Activated CD4-positive, alpha-beta T cell treated with anti-CD3 and anti-CD28 coated beads, Interleukin-2, amount 10 ng/mL, durations not matched to agents 7 days and 5 days (primary cell): Measurements from ENCODE around the gene RHBDL1. TPM values are rescaled to one million over a fixed set of nuclear protein-coding genes. Genes with fewer than 3 reads are reported as not detected.

Experiments used
- CTCF ChIA-PET: fragments of 350-600 bp; sonication (Branson Sonifier 250); formaldehyde crosslinking; loops from one replicate; lab custom pipeline; 2021; ENCODE audit warnings: antibody characterized with exemption; lab: Charles Lee
- POLR2A ChIA-PET: fragments of 350-600 bp; sonication (Branson Sonifier 250); formaldehyde crosslinking; loops from one replicate; lab custom pipeline; 2021; ENCODE audit warnings: antibody characterized with exemption; lab: Charles Lee
- DNase-seq: peaks from one replicate; pipeline ENCODE4 v3.0.0-alpha.2; 2020
- H3K27ac Mint-ChIP-seq: one replicate; pipeline ENCODE4 v1.8.0; 2021; ENCODE audit warnings: mild to moderate bottlenecking, moderate library complexity, mixed read lengths
- H3K27me3 Mint-ChIP-seq: one replicate; pipeline ENCODE4 v1.8.0; 2021; ENCODE audit warnings: mixed read lengths
- H3K36me3 Mint-ChIP-seq: one replicate; pipeline ENCODE4 v1.8.0; 2021; ENCODE audit warnings: low read depth, mixed read lengths
- H3K4me1 Mint-ChIP-seq: one replicate; pipeline ENCODE4 v1.8.0; 2021; ENCODE audit warnings: mixed read lengths
- H3K4me3 Mint-ChIP-seq: one replicate; pipeline ENCODE4 v1.8.0; 2021; ENCODE audit warnings: mild to moderate bottlenecking, moderate library complexity, mixed read lengths
- H3K9me3 Mint-ChIP-seq: one replicate; pipeline ENCODE4 v1.8.0; 2021; ENCODE audit warnings: mixed read lengths
- total RNA-seq, 2 experiments: library from RNA; stranded (reverse); gene quantifications; one replicate each; pipeline ENCODE4 v1.2.3, GENCODE V29; 2021

The RHBDL1 gene
- total RNA-seq, 2 experiments from 2014 or later: 1.5 to 1.7 TPM

DNA sequence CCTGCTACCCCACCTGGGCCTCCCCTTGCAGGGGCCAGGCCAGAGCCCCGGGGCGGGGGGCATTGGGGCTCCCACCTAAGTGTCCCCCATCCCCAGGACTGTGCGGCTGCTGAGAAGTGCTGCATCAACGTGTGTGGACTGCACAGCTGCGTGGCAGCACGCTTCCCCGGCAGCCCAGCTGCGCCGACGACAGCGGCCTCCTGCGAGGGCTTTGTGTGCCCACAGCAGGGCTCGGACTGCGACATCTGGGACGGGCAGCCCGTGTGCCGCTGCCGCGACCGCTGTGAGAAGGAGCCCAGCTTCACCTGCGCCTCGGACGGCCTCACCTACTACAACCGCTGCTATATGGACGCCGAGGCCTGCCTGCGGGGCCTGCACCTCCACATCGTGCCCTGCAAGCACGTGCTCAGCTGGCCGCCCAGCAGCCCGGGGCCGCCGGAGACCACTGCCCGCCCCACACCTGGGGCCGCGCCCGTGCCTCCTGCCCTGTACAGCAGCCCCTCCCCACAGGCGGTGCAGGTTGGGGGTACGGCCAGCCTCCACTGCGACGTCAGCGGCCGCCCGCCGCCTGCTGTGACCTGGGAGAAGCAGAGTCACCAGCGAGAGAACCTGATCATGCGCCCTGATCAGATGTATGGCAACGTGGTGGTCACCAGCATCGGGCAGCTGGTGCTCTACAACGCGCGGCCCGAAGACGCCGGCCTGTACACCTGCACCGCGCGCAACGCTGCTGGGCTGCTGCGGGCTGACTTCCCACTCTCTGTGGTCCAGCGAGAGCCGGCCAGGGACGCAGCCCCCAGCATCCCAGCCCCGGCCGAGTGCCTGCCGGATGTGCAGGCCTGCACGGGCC lies 42.8 kb upstream of the RHBDL1 start:
- peaks cover 9% of the 10 kb centered on the region for H3K4me1 Mint-ChIP-seq
- peaks cover 4% of the 10 kb centered on the region for H3K27me3 Mint-ChIP-seq
- DNase-seq: no peak
- no peaks in the 10 kb centered on the region for H3K9me3 Mint-ChIP-seq
- POLR2A ChIA-PET: interaction anchor here (0.6 kb wide), 1 partner anchor 246 kb away, joined by 7 read pairs; no protein-coding TSS in a partner anchor
- CTCF ChIA-PET: interaction anchor here (1.2 kb wide), 1 partner anchor 35 kb away, joined by 3 read pairs; no protein-coding TSS in a partner anchor
- no peak overlapping the region for H3K27ac Mint-ChIP-seq
- no peak overlapping the region for H3K4me3 Mint-ChIP-seq
- H3K36me3 Mint-ChIP-seq: no peaks in the 10 kb centered on the region

DNA sequence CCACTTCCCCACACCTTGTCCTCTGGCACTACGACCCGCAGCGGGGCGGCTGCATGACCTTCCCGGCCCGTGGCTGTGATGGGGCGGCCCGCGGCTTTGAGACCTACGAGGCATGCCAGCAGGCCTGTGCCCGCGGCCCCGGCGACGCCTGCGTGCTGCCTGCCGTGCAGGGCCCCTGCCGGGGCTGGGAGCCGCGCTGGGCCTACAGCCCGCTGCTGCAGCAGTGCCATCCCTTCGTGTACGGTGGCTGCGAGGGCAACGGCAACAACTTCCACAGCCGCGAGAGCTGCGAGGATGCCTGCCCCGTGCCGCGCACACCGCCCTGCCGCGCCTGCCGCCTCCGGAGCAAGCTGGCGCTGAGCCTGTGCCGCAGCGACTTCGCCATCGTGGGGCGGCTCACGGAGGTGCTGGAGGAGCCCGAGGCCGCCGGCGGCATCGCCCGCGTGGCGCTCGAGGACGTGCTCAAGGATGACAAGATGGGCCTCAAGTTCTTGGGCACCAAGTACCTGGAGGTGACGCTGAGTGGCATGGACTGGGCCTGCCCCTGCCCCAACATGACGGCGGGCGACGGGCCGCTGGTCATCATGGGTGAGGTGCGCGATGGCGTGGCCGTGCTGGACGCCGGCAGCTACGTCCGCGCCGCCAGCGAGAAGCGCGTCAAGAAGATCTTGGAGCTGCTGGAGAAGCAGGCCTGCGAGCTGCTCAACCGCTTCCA lies 42.0 kb upstream of the RHBDL1 start:
- no peak for DNase-seq
- peaks cover 9% of the 10 kb centered on the region for H3K4me1 Mint-ChIP-seq
- no peaks in the 10 kb centered on the region for H3K9me3 Mint-ChIP-seq
- ChIA-PET CTCF (interaction anchor here (1.2 kb wide), 1 partner anchor 34 kb away, joined by 3 read pairs; no protein-coding TSS in a partner anchor), POLR2A (interaction anchor here (0.6 kb wide), 1 partner anchor 247 kb away, joined by 7 read pairs; no protein-coding TSS in a partner anchor)
- no peaks in the 10 kb centered on the region for H3K36me3 Mint-ChIP-seq
- H3K4me3 Mint-ChIP-seq: no peak overlapping the region
- no peak overlapping the region for H3K27ac Mint-ChIP-seq
- peaks cover 4% of the 10 kb centered on the region for H3K27me3 Mint-ChIP-seq

DNA sequence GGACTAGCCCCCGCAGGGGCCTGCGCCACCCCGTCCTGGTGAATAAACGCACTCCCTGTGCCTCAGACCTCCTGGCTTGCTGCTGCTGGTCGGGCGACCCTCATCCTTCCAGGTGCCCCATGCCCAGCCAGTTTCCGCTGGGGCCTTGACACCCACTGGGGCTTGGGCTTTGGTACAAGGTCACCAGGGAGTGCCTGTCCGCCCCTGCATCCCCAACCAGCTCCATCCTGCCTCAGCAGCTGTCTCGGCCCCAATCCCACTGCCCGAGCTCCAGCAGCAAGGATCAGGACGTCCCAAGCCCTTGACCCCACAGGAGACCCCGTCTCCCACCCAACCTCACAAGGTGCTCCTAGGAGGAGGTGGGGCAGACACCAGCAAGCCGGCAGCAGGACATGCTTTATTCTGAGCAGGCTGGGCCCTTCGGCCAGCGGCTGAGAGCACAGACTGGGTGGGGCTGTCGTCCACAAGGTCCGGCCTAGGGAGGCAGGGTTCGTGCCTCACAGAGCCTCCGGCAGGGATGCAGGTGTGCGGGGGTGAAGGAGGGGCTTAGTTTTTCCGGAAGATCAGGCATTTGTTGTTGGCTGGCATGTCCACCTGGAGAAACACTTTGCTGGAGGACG lies 41.3 kb upstream of the RHBDL1 start:
- H3K27ac Mint-ChIP-seq: peak overlapping the region; percentile 31
- POLR2A ChIA-PET: no interaction called here
- peak overlapping the region; percentile 95 for H3K4me3 Mint-ChIP-seq
- no peaks in the 10 kb centered on the region for H3K36me3 Mint-ChIP-seq
- CTCF ChIA-PET: no interaction called here
- H3K9me3 Mint-ChIP-seq: no peaks in the 10 kb centered on the region
- H3K27me3 Mint-ChIP-seq: peaks cover 4% of the 10 kb centered on the region
- peaks cover 9% of the 10 kb centered on the region for H3K4me1 Mint-ChIP-seq
- DNase-seq: no peak

DNA sequence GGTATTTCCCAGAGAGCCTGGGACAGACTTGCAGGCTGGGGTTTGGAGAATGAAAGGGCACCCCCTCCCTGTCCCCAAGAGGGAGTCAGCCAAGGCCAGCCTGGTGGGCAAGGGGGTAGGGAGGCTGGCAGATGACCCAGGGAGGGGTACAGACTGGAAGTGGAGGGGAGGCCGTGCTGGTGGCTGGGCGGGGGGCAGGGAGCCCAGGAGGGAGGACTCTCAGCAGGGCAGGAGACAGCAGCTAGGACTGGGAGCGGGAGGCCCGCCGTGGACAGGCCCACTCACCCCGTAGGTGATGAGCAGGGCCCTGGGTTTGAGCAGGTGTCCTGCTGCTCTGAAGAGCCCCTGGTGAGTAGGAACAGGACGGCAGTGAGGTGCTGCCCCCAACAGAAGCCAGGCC lies 40.5 kb upstream of the RHBDL1 start:
- CTCF ChIA-PET: no interaction called here
- peak overlapping the region; percentile 95 for H3K4me3 Mint-ChIP-seq

DNA sequence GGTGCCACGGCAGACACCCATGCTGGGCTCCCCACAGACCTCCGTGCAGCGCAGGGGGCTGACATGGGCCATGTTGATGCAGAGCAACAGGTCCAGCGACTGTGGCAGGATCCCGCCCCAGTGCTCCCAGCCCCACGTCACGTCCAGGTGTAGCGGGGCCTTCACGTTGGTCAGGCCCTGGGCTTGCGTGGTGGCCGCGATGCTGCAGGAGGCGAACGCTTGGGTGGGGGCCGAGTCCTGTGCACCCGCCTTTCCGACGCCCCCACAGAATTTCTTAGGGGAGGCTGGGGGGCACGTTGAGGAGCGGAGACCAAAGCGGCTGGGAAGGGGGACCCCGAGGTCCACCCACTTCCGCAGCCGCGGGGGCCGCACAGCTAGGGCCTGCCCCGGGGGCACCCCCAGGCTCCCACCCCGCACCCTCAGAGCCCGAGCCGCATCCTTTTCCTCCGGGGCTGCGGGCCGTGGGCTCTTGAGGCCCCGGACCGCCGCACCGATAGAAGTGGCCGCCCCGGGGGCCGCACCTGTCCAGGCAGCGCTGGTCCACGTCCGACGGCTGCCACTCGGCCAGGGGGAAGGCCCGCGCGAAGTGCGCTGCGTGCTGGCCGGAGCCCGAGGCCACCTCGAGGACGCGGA lies 39.8 kb upstream of the RHBDL1 start:
- no peak for DNase-seq
- no peaks in the 10 kb centered on the region for H3K9me3 Mint-ChIP-seq
- ChIA-PET CTCF (interaction anchor here (1.2 to 1.7 kb wide), 7 partner anchors 9 to 105 kb away, joined by 3 to 7 read pairs (median 4); partner anchors contain the start of genes CIAO3, RHBDL1 and WDR90), POLR2A (interaction anchor here (0.8 kb wide), 2 partner anchors 85 to 109 kb away, joined by 3 read pairs; no protein-coding TSS in a partner anchor)
- peaks cover 4% of the 10 kb centered on the region for H3K27me3 Mint-ChIP-seq
- H3K27ac Mint-ChIP-seq: no peak overlapping the region
- H3K4me1 Mint-ChIP-seq: peaks cover 9% of the 10 kb centered on the region
- H3K36me3 Mint-ChIP-seq: no peaks in the 10 kb centered on the region
- H3K4me3 Mint-ChIP-seq: peak overlapping the region; percentile 95

More for the DNA sequence above, 40.5 kb upstream of the RHBDL1 start:
- no peaks in the 10 kb centered on the region for H3K36me3 Mint-ChIP-seq
- peak overlapping the region; percentile 68 for H3K27ac Mint-ChIP-seq
- POLR2A ChIA-PET: no interaction called here
- peaks cover 9% of the 10 kb centered on the region for H3K4me1 Mint-ChIP-seq
- H3K9me3 Mint-ChIP-seq: no peaks in the 10 kb centered on the region
- DNase-seq: no peak
- peaks cover 4% of the 10 kb centered on the region for H3K27me3 Mint-ChIP-seq

DNA sequence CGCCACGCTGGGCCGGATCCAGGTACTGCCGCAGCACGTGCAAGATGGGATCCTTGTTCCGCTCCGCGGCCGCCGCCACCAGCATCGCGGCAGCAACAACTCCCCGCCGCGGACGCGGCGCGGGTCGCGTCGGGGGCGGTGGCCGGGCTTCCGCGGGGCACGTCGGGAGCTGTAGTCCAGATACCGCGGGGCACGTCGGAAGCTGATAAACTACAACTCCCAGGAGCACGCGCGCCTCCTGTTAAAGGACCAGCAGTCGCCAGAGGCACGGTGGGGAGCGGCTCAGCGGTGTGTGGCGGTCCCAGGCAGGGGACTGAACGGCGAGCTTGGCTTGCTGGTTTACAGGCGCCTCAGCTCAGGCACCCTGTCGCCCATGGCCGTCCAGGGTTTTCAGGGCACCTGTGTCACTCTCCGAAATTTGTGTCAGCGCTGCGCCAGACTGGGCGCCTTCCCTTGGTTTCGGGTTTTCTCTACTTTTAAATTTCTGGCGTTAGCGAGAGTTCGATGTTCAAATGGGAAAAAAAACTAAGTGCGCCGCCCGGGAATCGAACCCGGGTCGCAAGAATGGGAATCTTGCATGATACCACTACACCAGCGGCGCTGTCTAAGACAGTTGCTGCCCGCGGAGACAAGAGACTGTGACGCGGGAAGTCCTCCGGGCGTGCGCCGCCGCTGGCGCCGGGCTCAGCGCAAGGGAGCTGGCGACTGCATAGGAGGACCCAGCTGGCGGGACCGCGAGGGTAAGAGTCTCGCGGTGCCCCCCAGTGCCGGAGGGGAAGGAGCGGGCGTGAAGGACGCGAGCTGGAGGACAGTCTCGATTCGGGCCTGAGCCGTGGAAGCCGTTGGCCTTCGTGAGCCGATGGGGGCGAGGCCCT lies 39.0 kb upstream of the RHBDL1 start, which contains the start of gene METTL26:
Gene METTL26, minus strand, starts transcription at position 100 of the 875 bp plus-strand sequence. Its CDS starts 15 bp downstream, at position 85.
- H3K36me3 Mint-ChIP-seq: no peaks in the 10 kb centered on the region
- DNase-seq: peak; percentile 95
- ChIA-PET POLR2A (interaction anchor here (0.7 to 0.8 kb wide), 4 partner anchors 48 to 1070 kb away, joined by 3 to 5 read pairs (median 3); partner anchors contain the start of gene MAPK8IP3), CTCF (interaction anchor here (0.9 to 1.7 kb wide), 8 partner anchors 10 to 105 kb away, joined by 3 to 7 read pairs (median 4); partner anchors contain the start of genes CIAO3, RHBDL1 and WDR90)
- no peaks in the 10 kb centered on the region for H3K9me3 Mint-ChIP-seq
- peak within 1 kb of the TSS; percentile 99 for H3K27ac Mint-ChIP-seq
- H3K27me3 Mint-ChIP-seq: peaks cover 4% of the 10 kb centered on the region
- H3K4me1 Mint-ChIP-seq: peaks cover 9% of the 10 kb centered on the region
- peak within 1 kb of the TSS; percentile 95 for H3K4me3 Mint-ChIP-seq

DNA sequence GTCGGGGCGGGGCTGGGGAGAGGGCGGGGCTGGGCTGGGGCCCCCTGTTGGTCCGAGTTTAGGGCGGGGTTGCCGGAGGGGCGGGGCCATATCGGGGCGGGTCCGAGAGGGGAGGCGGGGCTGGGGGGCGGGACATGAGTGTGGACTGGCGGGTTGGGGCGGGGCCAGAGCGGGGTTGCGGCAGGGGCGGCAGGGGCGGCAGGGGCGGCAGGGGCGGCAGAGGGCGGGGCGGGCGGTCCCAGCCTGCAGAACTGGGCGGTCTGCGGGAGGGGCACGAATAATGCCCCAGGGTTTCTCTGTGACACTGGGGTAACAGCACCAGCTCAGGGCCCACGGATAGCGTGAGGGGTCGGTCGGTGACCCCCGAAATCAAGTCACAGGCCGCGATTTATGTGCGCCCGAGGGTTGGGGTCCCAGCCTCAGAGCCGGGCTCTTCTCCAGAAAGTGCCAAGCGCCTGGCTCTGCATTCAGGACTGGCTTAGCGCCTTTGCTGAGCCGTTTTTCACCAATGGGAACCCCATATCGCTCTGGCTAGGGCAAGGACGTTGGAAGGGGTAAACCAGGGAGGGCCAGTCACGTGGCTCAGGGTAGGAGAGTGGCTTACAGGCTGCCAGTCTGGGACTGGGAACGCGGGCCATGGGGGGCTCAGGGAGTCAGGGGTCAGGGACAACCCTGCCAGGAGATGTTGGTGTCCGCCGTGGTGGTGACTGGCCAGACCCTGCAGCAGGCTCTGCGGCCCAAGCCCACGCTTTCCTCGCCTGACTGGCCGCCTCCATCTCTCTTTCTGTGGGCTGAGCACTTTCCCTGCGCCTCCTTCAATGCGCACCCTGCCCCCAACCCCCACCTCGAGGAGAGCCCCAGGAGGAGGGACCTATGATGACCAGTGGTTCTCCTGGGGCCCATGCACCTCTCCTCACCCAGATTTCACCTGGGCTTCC lies 38.1 kb upstream of the RHBDL1 start:
- H3K27ac Mint-ChIP-seq: peak overlapping the region; percentile 99
- H3K4me3 Mint-ChIP-seq: peak overlapping the region; percentile 95
- H3K9me3 Mint-ChIP-seq: no peaks in the 10 kb centered on the region
- H3K27me3 Mint-ChIP-seq: peaks cover 4% of the 10 kb centered on the region
- no peaks in the 10 kb centered on the region for H3K36me3 Mint-ChIP-seq
- peaks cover 9% of the 10 kb centered on the region for H3K4me1 Mint-ChIP-seq
- DNase-seq: peak; percentile 89
- CTCF ChIA-PET: interaction anchor here (0.9 to 1.7 kb wide), 8 partner anchors 11 to 104 kb away, joined by 3 to 7 read pairs (median 4); partner anchors contain the start of genes CIAO3, RHBDL1 and WDR90
- POLR2A ChIA-PET: interaction anchor here (0.7 kb wide), 1 partner anchor 1069 kb away, joined by 5 read pairs; the partner anchor contains the start of gene MAPK8IP3

DNA sequence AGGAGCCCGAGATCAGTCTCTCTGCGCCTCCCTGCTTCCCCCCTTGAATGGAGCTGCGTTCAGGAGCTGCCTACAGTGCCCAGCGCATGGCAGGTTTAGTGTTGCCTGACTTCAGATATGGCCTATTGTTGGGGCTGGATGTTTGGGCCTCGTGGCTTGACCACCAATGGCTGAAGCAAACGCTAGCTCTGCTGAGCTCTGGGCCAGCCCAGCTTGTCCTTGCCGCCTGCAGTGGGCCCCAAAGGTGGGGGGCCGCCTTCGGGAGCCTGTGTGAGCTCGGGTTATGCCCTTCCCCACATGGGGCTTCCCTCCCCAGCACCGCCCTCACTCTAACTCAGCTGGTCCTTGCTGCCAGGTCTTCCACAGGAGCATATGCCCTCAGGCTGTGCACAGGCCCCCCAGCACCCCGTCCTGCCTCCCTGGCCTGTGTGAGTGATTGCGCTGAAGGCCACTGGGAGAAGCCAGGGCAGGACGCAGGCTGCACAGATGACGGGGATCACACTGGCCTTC lies 37.4 kb upstream of the RHBDL1 start:
- ChIA-PET CTCF (no interaction called here), POLR2A (no interaction called here)
- no peak for DNase-seq
- H3K4me1 Mint-ChIP-seq: peaks cover 14% of the 10 kb centered on the region
- H3K36me3 Mint-ChIP-seq: no peaks in the 10 kb centered on the region
- H3K27ac Mint-ChIP-seq: no peak overlapping the region
- H3K4me3 Mint-ChIP-seq: peak overlapping the region; percentile 7
- no peaks in the 10 kb centered on the region for H3K9me3 Mint-ChIP-seq
- H3K27me3 Mint-ChIP-seq: peaks cover 4% of the 10 kb centered on the region

DNA sequence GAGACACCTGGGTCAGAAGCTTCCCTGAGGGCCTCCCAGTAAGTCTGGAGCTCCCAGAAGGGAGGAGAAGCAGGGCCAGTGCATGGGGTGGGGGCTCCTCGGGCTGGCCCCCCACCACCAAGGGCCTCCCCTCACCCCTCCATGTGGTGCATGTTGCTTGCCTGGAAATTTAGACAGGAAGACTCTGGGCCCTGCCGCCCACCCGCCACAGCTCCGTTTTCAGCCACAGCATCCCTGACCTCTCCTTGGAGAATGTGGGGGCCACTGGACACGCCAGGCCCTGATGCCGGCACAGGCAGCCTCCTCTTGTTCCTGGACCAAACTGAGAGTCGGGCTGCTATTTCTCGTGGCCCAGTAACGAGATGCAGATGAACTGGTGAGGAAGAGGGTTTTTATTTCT lies 36.6 kb upstream of the RHBDL1 start:
- H3K4me3 Mint-ChIP-seq: no peak overlapping the region
- CTCF ChIA-PET: no interaction called here
- H3K27me3 Mint-ChIP-seq: peaks cover 4% of the 10 kb centered on the region
- DNase-seq: no peak
- no peaks in the 10 kb centered on the region for H3K36me3 Mint-ChIP-seq
- no peaks in the 10 kb centered on the region for H3K9me3 Mint-ChIP-seq
- no peak overlapping the region for H3K27ac Mint-ChIP-seq
- POLR2A ChIA-PET: no interaction called here
- H3K4me1 Mint-ChIP-seq: peaks cover 16% of the 10 kb centered on the region

DNA sequence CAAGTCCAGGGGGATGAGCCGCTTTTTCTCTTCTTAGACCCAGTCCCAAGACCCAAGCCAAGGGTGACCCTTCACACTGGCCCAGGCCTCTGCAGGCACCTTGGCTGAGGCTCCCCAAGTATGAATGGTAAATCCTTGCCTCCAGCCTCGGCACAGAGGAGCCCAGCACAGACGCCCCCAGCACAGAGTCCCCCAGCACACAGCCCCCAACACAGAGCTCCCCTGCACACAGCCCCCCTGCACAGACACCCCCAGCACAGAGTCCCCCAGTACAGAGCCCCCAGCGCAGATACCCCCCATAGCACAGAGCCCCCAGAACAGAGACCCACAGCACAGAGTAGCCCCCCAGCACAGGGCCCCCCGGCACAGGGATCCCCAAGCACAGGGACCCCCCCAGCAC lies 34.9 kb upstream of the RHBDL1 start:
- Mint-ChIP-seq H3K27me3 (peaks cover 4% of the 10 kb centered on the region), H3K27ac (peak overlapping the region; percentile 33), H3K4me1 (peaks cover 23% of the 10 kb centered on the region), H3K9me3 (no peaks in the 10 kb centered on the region), H3K4me3 (peak overlapping the region; percentile 35), H3K36me3 (no peaks in the 10 kb centered on the region)
- ChIA-PET CTCF (no interaction called here), POLR2A (no interaction called here)
- DNase-seq: no peak
